AG20443 (cell line): Measurements from ENCODE around the gene PALB2.
A peak's percentile ranks its signal among the peaks of the same experiment; 100 is the strongest.

ENCODE experiments used
- DNase-seq: peaks from one replicate; pipeline ENCODE4 v3.0.0; 2012; ENCODE audit warnings: low spot score, mixed read lengths

The PALB2 gene

GRCh38 chr16:23581764-23582163 lies 59.3 kb downstream of the PALB2 start:
- DNase-seq: no peak

GRCh38 chr16:23580391-23580790 lies 60.7 kb downstream of the PALB2 start:
- no peak for DNase-seq

DNA sequence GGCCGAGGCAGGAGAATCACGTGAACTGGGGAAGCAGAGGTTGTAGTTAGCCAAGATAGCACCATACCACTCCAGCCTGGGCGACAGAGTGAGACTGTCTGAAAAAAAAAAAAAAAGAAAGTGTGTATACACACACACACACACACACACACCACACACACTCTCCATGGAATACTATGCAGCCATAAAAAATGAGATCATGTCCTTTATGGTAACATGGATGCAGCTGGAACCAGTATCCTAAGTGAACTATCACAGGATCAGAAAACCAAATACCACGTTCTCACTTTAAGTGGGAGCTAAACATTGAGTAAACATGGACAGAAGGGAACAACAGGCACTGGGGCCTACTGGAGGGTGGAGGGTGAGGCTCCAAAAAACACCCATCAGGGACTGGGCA lies 61.7 kb downstream of the PALB2 start:
- DNase-seq: no peak

GRCh38 chr16:23578101-23578830 lies 62.8 kb downstream of the PALB2 start:
- DNase-seq: no peak

- no peak for DNase-seq
Observed at GRCh38 chr16:23577493-23577892, 63.6 kb downstream of the PALB2 start.

GRCh38 chr16:23575834-23576233 lies 65.3 kb downstream of the PALB2 start:
- DNase-seq: no peak

DNA sequence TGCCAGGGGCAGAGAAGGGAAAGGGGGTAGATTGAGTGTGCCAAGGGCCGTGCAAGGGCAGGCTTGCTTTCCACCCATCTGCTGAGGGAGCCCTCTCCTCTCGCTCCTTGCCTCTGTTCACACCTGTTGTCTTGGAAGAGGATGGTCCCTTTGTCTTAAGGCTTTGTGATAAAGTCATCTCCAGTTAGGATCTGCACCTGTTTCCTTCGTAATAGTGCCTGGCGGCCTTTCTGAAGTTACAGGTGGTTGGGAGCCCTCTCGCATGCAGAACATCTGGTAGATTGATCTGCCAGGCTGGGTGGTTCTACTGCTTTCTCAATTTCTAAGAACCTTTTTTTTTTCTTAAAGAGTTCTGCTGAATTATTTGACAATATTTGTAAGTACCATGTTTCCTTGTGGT lies 67.3 kb downstream of the PALB2 start:
- DNase-seq: no peak

GRCh38 chr16:23572394-23572793 lies 68.7 kb downstream of the PALB2 start:
- DNase-seq: no peak

GRCh38 chr16:23571895-23572294 lies 69.2 kb downstream of the PALB2 start:
- no peak for DNase-seq

- DNase-seq: no peak
Observed at GRCh38 chr16:23570992-23571632, 70.0 kb downstream of the PALB2 start.

DNA sequence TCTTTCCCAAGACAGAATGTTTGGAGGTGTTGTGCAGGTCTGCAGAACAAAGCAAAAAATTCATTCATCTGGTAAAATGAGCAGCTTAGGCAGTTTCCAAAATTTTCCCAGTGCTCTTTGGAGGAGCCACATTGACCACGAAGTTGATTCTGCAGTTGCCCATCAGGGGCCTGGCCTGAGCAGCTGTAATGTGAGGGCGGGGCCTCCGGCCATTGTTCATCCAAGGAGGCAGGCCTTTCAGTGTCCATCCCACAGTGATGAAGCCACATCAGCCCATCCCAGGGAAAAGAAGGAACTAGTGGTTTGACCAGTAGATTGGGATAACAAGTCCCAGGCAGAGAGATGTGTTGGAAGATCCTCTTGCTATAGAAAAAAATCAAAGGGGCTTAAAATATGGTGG lies 73.5 kb downstream of the PALB2 start:
- DNase-seq: no peak

DNA sequence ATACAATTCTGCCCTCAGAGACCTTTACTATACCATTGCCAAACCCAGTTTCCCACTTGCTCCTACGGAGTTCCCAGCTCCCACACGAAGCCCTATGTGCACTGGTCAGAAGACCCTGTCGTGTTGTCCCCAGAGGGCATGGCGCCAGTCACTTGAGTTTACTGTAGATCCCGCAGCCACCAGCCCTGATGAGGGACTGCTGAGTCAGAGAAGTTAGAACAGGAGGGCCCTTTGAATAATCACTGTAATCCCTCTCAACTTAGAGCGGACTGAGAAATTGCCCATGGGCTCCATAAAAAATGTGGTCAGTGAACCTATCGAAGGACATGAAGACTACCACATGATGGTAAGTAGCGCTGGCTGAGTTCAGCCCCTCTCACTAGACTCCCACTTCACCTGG lies 74.4 kb downstream of the PALB2 start:
- DNase-seq: no peak

DNA sequence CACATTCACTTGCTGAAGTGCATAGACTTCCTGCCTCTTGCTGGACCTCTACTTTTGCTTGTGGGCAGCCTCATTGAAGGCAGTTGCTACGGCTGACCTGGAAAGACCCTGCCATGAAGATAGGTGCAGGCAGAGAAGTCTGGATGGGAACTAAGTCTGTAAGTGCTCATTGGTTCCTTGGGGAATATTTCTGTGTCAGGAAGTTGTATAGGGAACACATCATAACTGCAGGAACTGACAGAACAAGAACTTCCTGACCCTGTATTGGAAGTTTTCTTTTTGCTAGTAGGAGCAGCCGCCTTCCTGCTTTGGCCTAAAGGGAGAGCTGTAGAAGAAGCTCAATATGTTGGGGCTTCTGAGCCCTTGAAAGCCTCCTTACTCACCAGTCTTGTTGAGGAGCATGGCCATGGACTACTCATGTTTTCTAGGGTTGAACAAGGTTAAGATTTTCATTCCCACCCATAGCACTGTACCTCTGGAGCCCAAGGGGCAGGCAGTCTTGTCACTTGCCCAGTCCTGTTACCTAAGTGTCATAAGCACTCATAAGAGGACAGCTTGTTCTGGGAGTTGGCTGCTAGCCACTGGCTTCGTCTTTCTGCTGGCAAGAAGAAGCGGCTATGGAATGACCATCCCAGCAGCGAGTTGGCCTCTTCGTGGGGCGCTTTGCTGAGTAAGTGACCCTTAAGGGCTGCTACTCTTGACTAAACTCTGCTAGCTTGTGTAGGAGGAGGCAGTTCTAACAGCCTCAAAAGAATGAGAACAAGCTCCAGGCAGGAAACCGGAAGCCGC lies 76.3 kb downstream of the PALB2 start:
- DNase-seq: no peak

- no peak for DNase-seq
Observed at GRCh38 chr16:23563186-23563585, 77.9 kb downstream of the PALB2 start.

GRCh38 chr16:23562505-23562904 lies 78.6 kb downstream of the PALB2 start:
- DNase-seq: no peak

DNA sequence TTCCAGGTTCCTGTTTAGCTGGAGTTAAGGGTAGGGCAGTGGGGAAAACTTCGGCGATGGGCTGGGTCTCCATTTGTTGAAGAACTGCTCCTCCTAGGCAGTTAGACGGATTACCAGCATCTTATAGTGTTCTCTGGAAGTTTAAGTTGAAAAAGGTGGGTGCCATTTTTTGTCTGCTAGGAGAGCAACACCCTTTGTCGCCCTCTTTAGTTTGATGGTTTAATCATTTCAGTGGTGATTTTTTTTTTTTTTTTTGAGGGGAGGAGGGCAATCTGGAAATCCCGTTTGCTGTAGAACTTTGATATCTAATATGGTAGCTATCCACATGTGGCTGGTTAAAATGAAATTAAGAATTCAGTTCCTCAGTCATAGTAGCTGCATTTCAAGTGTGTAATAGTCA lies 79.5 kb downstream of the PALB2 start:
- DNase-seq: no peak

DNA sequence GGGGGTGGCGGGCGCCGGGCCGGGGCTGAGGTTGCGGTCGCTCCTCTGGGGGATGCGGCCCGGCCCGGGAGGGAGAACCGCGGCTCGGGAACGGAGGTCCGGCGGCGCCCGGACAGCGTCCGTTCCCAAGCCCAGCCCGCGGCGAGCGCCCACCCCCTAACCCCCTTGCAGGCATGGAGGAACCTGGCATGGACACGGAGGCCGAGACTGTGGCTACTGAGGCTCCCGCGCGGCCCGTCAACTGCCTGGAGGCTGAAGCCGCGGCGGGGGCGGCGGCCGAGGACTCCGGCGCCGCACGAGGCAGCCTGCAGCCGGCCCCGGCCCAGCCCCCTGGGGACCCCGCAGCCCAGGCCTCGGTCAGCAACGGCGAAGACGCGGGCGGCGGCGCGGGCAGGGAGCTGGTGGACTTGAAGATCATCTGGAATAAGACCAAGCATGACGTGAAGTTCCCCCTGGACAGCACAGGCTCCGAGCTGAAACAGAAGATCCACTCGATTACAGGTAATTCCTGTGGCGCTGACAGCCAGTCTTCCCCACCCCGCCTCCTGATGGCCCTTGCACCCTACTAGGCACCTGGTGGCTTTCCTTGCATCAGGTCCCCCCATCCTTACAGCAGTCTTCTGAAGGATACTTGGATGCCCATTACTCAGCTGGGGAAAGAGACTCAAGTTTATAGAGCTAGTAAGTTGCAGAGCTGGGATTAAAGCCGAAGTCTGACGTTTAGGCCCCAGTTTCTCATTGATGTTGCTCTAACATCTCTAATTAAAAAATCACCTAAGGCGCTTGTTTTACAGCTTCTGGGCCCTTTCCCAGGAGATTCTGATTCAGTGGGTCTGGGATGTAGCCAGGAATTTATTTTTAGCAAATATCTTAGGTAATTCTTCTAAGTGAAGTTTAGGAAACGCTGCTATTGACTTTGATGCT lies 83.1 kb downstream of the PALB2 start:
- DNase-seq: no peak

GRCh38 chr16:23556881-23557778 lies 84.0 kb downstream of the PALB2 start, which contains the start of the genes EARS2 and UBFD1:
Gene EARS2 (minus strand): TSS chr16:23557350. CDS start chr16:23557343, 7 bp downstream.
Gene UBFD1 (plus strand): TSS chr16:23557727. CDS start chr16:23557743, 16 bp downstream.
- DNase-seq: peak; percentile 97

GRCh38 chr16:23554536-23554935 lies 86.6 kb downstream of the PALB2 start:
- no peak for DNase-seq
